CD4-positive, alpha-beta T cell treated with Interleukin-6 for 4 hours (primary cell): Measurements from ENCODE around the gene ZBTB5.
"Not testable (repeated sequence)": the region's sequence is repeated elsewhere in the genome, so short reads cannot be mapped to it uniquely, and the experiment has no call there.

Source experiments
- DNase-seq: peaks from one replicate; pipeline ENCODE4 v3.0.0-alpha.2; 2020; ENCODE audit warnings: mixed read lengths

ZBTB5 gene

DNA sequence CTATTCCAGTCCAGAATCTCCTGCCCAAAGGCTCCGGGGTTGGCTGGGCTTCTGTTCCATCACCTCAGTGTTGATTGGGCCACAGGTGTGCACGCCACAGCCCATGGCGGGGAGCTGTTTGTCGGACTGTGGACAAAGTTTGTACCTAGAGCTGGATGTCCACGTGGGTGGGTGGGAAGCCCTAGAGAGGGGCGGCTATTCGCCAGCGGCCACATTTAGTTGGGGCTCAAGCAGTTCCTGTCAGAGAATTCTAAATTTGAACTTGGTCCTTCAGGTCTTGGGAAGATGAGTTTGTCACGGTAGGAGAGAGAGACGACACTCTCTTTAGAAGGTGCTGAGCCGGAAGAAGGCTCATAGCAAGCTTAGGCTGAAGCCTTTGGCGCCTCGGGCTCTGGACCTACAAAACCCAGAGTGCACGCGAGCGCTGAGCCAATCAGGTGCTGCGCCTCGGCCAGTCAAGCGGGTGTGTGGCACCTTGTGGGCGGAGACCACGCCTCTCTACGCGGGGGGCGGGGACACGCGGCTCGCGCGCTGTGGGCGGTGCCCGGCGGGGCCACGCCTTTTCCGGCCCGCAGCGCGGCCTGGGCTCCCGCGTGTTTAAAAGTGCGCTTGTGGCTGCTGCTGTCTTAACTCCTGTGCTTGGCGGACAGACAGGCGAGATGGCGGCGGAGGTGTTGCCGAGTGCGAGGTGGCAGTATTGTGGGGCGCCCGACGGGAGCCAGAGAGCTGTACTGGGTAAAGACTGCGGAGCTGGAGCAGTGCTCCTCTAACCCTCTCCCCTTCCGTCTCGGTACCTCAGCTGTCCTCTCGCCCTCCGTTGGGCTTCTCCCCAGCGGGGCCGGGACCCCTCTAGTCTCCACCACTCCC is 20.4 kb upstream of the ZBTB5 start, which contains the start of gene POLR1E:
POLR1E (plus strand) TSS at position 560 of the 867 bp plus-strand sequence; CDS start at position 660, 100 bp downstream.
- DNase-seq = peak; percentile 97

DNA sequence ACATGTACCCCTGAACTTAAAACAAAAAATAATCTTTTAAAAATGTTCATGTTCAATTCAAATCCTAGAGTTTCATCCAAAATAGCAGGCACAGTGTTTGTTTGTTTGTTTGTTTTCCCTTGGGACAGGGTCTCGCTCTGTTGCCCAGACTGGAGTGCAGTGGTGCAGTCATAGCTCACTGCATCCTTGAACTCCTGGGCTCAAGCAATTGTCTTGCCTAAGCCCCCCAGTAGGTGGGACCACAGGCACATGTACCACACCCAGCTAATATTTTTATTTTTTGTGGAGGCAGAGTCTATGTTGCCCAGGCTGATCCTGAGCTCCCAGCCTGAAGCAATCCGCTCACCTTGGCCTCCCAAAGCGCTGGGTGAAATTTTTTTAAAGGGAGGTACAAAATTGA is 15.5 kb upstream of the ZBTB5 start:
- DNase-seq = no peak

- DNase-seq = not testable (repeated sequence)
Measured at GRCh38 chr9:37477987-37478619, 12.9 kb upstream of the ZBTB5 start.

DNA sequence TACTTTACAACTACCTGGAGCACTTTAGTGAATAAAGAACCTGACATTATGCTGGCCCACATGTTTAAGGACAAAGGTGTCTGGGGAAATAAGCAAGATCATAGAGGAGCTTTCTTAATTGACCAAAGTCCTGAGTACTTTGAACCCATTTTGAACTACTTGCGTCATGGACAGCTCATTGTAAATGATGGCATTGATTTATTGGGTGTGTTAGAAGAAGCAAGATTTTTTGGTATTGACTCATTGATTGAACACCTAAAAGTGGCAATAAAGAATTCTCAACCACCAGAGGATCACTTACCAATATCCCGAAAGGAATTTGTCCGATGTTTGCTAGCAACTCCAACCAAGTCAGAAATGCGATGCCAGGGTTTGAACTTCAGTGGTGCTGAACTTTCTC is 12.2 kb upstream of the ZBTB5 start:
- DNase-seq = not testable (repeated sequence)

GRCh38 chr9:37476930-37477329 is 11.7 kb upstream of the ZBTB5 start:
- no peak for DNase-seq

- no peak for DNase-seq
Measured at GRCh38 chr9:37474438-37474837, 9.2 kb upstream of the ZBTB5 start.

DNA sequence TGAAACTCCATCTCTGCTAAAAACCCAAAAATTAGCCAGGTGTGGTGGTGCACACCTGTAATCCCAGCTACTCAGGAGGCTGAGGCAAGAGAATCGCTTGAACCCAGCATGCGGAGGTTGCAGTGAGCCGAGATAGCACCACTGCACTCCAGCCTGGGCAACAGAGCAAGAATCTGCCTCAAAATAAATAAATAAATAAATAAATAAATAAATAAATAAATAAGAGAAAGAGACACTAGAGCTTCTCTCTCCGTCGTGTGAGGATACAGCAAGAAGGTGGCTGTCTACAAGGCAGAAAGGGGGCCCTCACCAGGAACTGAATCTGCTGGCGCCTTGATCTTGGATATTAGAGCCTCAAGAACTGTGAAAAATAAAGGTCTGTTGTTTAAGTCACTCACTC is 8.7 kb upstream of the ZBTB5 start:
- not testable (repeated sequence) for DNase-seq

GRCh38 chr9:37471942-37472684 is 6.9 kb upstream of the ZBTB5 start:
- no peak for DNase-seq

- DNase-seq = no peak
Measured at GRCh38 chr9:37468620-37469019, 3.4 kb upstream of the ZBTB5 start.

DNA sequence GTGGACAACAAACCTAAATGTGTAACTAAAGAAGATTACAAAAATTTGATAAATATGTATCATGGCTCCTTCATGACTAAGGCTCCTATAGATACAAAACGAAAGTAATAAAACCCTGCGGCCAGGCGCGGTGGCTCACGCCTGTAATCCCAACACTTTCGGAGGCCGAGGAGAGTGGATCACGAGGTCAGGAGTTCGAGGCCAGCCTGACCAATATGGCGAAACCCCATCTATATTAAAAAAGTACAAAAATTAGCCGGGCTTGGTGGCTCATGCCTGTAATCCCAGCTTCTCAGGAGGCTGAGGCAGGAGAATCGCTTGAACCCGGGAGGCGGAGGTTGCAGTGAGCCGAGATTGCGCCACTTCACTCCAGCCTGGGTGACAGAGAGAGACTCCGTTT is 2.3 kb upstream of the ZBTB5 start:
- not testable (repeated sequence) for DNase-seq

- peak; percentile 14 for DNase-seq
Measured at GRCh38 chr9:37466037-37466709, 923 bp upstream of the ZBTB5 start.

GRCh38 chr9:37464426-37465248 is 613 bp downstream of the ZBTB5 start:
- peak; percentile 59 for DNase-seq

DNA sequence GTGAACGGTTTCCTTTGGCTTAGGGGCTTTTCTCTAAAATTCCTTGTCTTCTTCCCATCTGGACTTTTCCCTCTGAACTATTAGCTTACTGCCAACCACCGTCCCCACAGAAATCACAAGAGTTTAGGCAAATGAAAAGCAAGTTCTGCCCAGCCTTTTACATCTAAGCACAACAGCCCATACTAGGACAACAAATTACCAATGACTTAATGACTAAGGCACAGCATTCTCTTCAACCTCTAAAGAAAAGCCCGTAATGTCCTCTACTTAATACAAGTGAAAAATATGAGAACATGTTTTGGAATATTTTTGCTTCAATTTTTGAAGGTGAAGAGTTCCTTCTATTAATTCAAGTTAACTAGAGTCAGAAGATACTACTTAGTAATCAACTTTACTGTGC is 1.2 kb downstream of the ZBTB5 start:
- DNase-seq = no peak

DNA sequence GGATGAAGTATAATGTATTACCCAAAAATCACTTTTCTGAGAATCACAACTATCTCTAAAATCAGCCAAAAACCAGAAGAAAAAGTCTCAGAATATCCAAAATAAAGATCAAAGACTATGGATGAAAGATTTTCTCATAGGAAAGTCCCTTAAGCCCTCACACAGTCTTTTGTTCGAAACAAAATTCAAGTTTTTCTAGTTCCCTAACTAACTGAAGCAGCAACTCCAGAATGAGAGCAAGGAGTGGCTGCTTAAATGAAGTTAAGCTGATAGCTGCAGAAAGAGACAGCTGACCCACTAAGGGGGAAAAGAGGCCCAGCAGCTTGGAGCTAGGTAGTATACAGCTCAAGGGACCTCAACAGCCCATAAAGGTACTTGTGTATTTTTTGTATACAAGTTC is 8.4 kb downstream of the ZBTB5 start:
- DNase-seq = no peak

DNA sequence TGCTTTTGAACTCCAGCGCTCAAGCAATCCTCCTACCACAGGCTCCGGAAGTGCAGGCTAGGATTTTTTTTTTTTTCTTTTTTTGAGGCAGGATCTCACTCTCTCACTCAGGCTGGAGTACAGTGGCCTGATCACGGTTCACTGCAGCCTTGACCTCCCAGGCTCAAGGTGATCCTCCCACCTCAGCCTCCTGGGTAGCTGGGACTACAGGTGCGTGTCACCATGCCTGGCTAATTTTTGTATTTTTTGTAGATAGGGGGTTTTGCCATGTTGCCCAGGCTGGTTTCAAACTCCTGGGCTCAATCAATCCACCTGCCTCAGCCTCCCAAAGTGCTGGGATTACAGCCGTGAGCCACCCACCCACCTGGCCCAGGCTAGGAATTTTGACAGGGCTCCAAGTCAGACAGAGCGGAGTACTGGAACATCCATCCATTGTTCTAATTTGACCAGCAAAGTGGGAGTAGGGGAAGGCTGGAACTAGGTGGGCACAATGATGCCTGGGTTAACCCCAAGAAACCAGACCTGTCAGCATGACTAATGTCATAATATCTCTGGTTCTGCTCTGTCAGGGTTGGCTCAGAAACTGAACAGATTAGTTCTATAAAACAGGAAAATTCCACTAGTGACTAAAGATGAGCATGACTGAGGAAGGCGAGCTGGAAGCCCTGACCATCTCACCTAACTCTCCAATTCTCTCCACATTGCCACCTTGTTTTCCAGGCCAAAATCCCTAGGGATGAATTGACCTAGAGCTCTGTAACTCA is 9.2 kb downstream of the ZBTB5 start:
- no peak for DNase-seq

- no peak for DNase-seq
Measured at GRCh38 chr9:37454238-37454637, 11.0 kb downstream of the ZBTB5 start.

- no peak for DNase-seq
Measured at GRCh38 chr9:37453827-37454226, 11.4 kb downstream of the ZBTB5 start.

DNA sequence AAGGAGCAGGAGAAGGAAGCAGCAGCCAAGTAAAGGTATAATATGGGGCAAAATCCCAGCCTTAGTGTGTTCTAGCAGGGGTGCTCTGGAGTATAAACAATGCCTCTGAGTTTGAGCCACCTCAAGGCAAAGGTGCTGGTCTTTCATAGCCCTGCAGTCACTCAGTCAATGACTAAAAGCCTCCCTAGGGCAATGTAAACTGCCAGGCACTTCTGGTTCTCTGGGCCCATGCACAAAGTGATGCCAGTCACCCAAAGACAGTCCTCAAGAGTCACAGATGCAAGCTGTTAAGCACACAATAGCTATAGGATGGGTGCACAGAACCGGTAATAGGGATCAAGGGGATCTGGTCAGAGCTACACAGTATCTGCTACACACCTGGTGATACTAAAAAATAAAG is 12.6 kb downstream of the ZBTB5 start:
- DNase-seq = no peak

DNA sequence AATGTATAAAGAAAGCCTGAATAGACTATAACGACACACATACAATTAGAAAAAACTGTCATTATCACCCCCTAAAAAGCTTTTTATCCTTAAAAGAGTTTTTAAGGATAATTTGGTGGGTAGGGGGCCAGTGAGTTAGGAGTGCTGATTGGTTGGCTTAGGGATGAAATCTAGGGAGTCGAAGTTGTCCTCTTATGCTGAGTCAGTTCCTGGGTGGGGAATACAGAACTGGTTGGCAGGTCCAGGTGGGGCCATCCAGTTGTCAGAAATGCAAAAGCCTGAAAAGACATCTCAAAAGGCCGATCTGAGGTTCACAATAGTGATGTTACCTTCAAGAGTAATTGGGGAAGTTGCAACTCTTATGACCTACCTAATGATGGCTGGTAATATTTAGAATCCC is 13.6 kb downstream of the ZBTB5 start:
- DNase-seq = no peak

GRCh38 chr9:37449862-37450632 is 15.2 kb downstream of the ZBTB5 start:
- no peak for DNase-seq
